H1 (cell line): Measurements from ENCODE around the gene ANK3. TPM values are rescaled to one million over a fixed set of nuclear protein-coding genes. Genes with fewer than 3 reads are reported as not detected.

ENCODE experiments used
- CTCF ChIA-PET: fragments of 300-600 bp; sonication (Branson Sonifier 250); formaldehyde crosslinking; loops from one replicate; lab custom pipeline; 2021; ENCODE audit not compliant: partially characterized antibody; lab: Charles Lee
- POLR2A ChIA-PET: fragments of 300-600 bp; sonication (Branson Sonifier 250); formaldehyde crosslinking; loops from one replicate; lab custom pipeline; 2021; ENCODE audit warnings: inconsistent platforms; ENCODE audit not compliant: partially characterized antibody; lab: Charles Lee
- DNase-seq, 2 experiments: peaks; one replicate each; pipeline versions ENCODE4 v3.0.0 to v3.0.0-alpha.2; 2010 to 2022; ENCODE audit warnings: low spot score in 2 of 2, low read depth in 1 of 2, mixed read lengths in 1 of 2
- FAIRE-seq: peaks from 2 replicates; lab custom pipeline; 2011; peaks lifted over from hg19 to GRCh38; lab: Jason Lieb, UNC
- H2AFZ ChIP-seq: 2 replicates; pipeline ENCODE4 v1.8.1; 2012; ENCODE audit warnings: low read length, inconsistent platforms
- H2AK5ac ChIP-seq: 2 replicates; pipeline ENCODE4 v1.6.1; 2013; ENCODE audit warnings: low read depth, low read length
- H2BK120ac ChIP-seq: replicated peaks from 2 replicates; pipeline ENCODE3; 2013; ENCODE audit warnings: low read depth, low read length, inconsistent platforms
- H2BK12ac ChIP-seq: 2 replicates; pipeline ENCODE4 v1.6.1; 2013; ENCODE audit warnings: low read depth, low read length
- H2BK15ac ChIP-seq: 2 replicates; pipeline ENCODE4 v1.6.1; 2013; ENCODE audit warnings: low read length
- H2BK20ac ChIP-seq: 2 replicates; pipeline ENCODE4 v1.6.1; 2013; ENCODE audit warnings: low read length
- H2BK5ac ChIP-seq: 2 replicates; pipeline ENCODE4 v1.6.1; 2013; ENCODE audit warnings: low read depth, low read length
- H3K14ac ChIP-seq: 2 replicates; pipeline ENCODE4 v1.6.1; 2013; ENCODE audit warnings: inconsistent platforms; ENCODE audit not compliant: insufficient read length
- H3K18ac ChIP-seq: 2 replicates; pipeline ENCODE4 v1.6.1; 2013; ENCODE audit warnings: low read length; ENCODE audit errors: extremely low read depth
- H3K23ac ChIP-seq: 2 replicates; pipeline ENCODE4 v1.6.1; 2013; ENCODE audit warnings: inconsistent platforms; ENCODE audit not compliant: insufficient read length
- H3K23me2 ChIP-seq: 2 replicates; pipeline ENCODE4 v1.6.1; 2013; ENCODE audit warnings: low read depth, low read length
- H3K27ac ChIP-seq: 2 replicates; pipeline ENCODE4 v1.6.1; 2011; ENCODE audit warnings: low read depth, low read length, inconsistent platforms
- H3K27me3 ChIP-seq, 4 experiments: replicated peaks in 1 of 4; 1 replicate in 1 of 4; 2 replicates in 3 of 4; pipeline versions ENCODE4 v1.6.1 to v1.8.1; 2011 to 2013; ENCODE audit warnings: low read length in 3 of 4, mild to moderate bottlenecking in 3 of 4, inconsistent platforms in 2 of 4, mixed read lengths in 2 of 4, moderate library complexity in 1 of 4; ENCODE audit not compliant: control insufficient read depth in 3 of 4, insufficient read depth in 3 of 4; ENCODE audit errors: extremely low read depth in 1 of 4
- H3K36me3 ChIP-seq, 4 experiments: 2 replicates each; pipeline versions ENCODE4 v1.6.1 to v1.8.1; 2011 to 2013; ENCODE audit warnings: mild to moderate bottlenecking in 4 of 4, low read length in 3 of 4, moderate library complexity in 2 of 4, control low read depth in 1 of 4, inconsistent platforms in 1 of 4; ENCODE audit not compliant: insufficient read depth in 4 of 4, control insufficient read depth in 2 of 4
- H3K4ac ChIP-seq: replicated peaks from 2 replicates; pipeline ENCODE3; 2013; ENCODE audit warnings: low read length, low read depth, mixed read lengths, inconsistent platforms; ENCODE audit not compliant: insufficient read length
- H3K4me1 ChIP-seq, 4 experiments: replicated peaks in 1 of 4; 1 replicate in 1 of 4; 2 replicates in 3 of 4; pipeline versions ENCODE4 v1.6.1 to v1.8.1; 2011 to 2013; ENCODE audit warnings: low read length in 3 of 4, inconsistent platforms in 2 of 4, mixed read lengths in 1 of 4; ENCODE audit not compliant: insufficient read depth in 4 of 4, control insufficient read depth in 3 of 4
- H3K4me2 ChIP-seq, 2 experiments: 2 replicates each; pipeline versions ENCODE4 v1.6.1 to v1.8.1; 2011 to 2013; ENCODE audit warnings: low read depth in 2 of 2, low read length in 2 of 2, control low read depth in 1 of 2, inconsistent platforms in 1 of 2, mild to moderate bottlenecking in 1 of 2; ENCODE audit not compliant: insufficient read depth in 1 of 2
- H3K4me3 ChIP-seq, 4 experiments: fragments of 200-600, 300-600 bp in 1 of 4; sonication (generic), shearing (Covaris generic), sonication (Bioruptor Twin) in 1 of 4; 2 replicates each; pipeline versions ENCODE4 v1.5.1 to v1.8.1; 2011 to 2016; ENCODE audit warnings: low read length in 4 of 4, low read depth in 3 of 4, control low read depth in 2 of 4, inconsistent platforms in 2 of 4, mild to moderate bottlenecking in 2 of 4, mixed read lengths in 1 of 4, moderate library complexity in 1 of 4; ENCODE audit not compliant: insufficient read depth in 2 of 4; ENCODE audit errors: extremely low read depth in 1 of 4
- H3K56ac ChIP-seq: replicated peaks from 2 replicates; pipeline ENCODE3; 2013; ENCODE audit warnings: low read depth, mild to moderate bottlenecking, mixed read lengths, low read length, inconsistent platforms; ENCODE audit not compliant: insufficient read length
- H3K79me1 ChIP-seq: 2 replicates; pipeline ENCODE4 v1.6.1; 2013; ENCODE audit warnings: low read depth, low read length, control low read depth
- H3K79me2 ChIP-seq, 2 experiments: 2 replicates each; pipeline versions ENCODE4 v1.6.1 to v1.8.1; 2012 to 2013; ENCODE audit warnings: low read length in 2 of 2, mild to moderate bottlenecking in 2 of 2, inconsistent platforms in 1 of 2; ENCODE audit not compliant: insufficient read depth in 2 of 2, control insufficient read depth in 1 of 2
- H3K9ac ChIP-seq, 4 experiments: replicated peaks in 1 of 4; 1 replicate in 1 of 4; 2 replicates in 3 of 4; pipeline versions ENCODE4 v1.6.1 to v1.8.1; 2011 to 2013; ENCODE audit warnings: low read depth in 3 of 4, low read length in 3 of 4, control low read depth in 2 of 4, mild to moderate bottlenecking in 2 of 4, moderate library complexity in 2 of 4, inconsistent platforms in 1 of 4; ENCODE audit errors: extremely low read depth in 1 of 4
- H3K9me3 ChIP-seq, 2 experiments: 2 replicates each; pipeline versions ENCODE4 v1.6.1 to v1.8.1; 2012 to 2013; ENCODE audit warnings: mild to moderate bottlenecking in 2 of 2, moderate library complexity in 2 of 2, control low read depth in 1 of 2, inconsistent platforms in 1 of 2, low read depth in 1 of 2, low read length in 1 of 2, mixed read lengths in 1 of 2; ENCODE audit not compliant: insufficient read depth in 2 of 2
- H4K20me1 ChIP-seq, 2 experiments: replicated peaks in 1 of 2; 2 replicates each; pipeline versions ENCODE3 to v1.8.1; 2011 to 2013; ENCODE audit warnings: inconsistent platforms in 2 of 2, low read length in 2 of 2, mild to moderate bottlenecking in 1 of 2; ENCODE audit not compliant: insufficient read depth in 2 of 2, control insufficient read depth in 1 of 2
- H4K5ac ChIP-seq: 2 replicates; pipeline ENCODE4 v1.6.1; 2013; ENCODE audit warnings: low read length, low read depth, mixed read lengths, inconsistent platforms; ENCODE audit not compliant: insufficient read length
- H4K8ac ChIP-seq: 2 replicates; pipeline ENCODE4 v1.8.0; 2013; ENCODE audit warnings: mild to moderate bottlenecking, moderate library complexity, low read length, inconsistent platforms; ENCODE audit not compliant: insufficient read depth; ENCODE audit errors: extremely low read depth
- H4K91ac ChIP-seq: replicated peaks from 2 replicates; pipeline ENCODE3; 2013; ENCODE audit warnings: low read length, mixed read lengths, inconsistent platforms; ENCODE audit not compliant: insufficient read length
- BRCA1 ChIP-seq: IDR thresholded peaks from 2 replicates; pipeline ENCODE4 v1.6.1; 2012; ENCODE audit warnings: low read depth, low read length, improper control_type of control experiment
- CBX8 ChIP-seq: fragments of 300-800, 300-1000 bp; sonication (generic); IDR thresholded peaks from 2 replicates; pipeline ENCODE4 v1.7.1; 2016; ENCODE audit warnings: low read depth, low read length, borderline replicate concordance
- CEBPB ChIP-seq: IDR thresholded peaks from 2 replicates; pipeline ENCODE4 v1.6.1; 2012; ENCODE audit warnings: low read depth, low read length
- CHD1 ChIP-seq: IDR thresholded peaks from 2 replicates; pipeline ENCODE4 v1.6.1; 2012; ENCODE audit warnings: low read depth, low read length, improper control_type of control experiment
- EGR1 ChIP-seq: IDR thresholded peaks from 2 replicates; pipeline ENCODE4 v1.6.1; 2011; ENCODE audit warnings: low read depth, low read length, borderline replicate concordance
- FOSL1 ChIP-seq: IDR thresholded peaks from 2 replicates; pipeline ENCODE4 v1.6.1; 2011; ENCODE audit warnings: mild to moderate bottlenecking, low read depth, low read length, moderate library complexity; ENCODE audit not compliant: insufficient read depth
- JUND ChIP-seq: IDR thresholded peaks from 2 replicates; pipeline ENCODE4 v1.6.1; 2011; ENCODE audit warnings: mild to moderate bottlenecking, improper control_type of control experiment, low read length
- KDM5A ChIP-seq: fragments of 200-600 bp; IDR thresholded peaks from 2 replicates; pipeline ENCODE4 v1.7.1; 2012; ENCODE audit warnings: mild to moderate bottlenecking, low read length, inconsistent platforms, mixed read lengths
- POLR2A ChIP-seq, 2 experiments: IDR thresholded peaks; 1 replicate in 1 of 2; 2 replicates in 1 of 2; pipeline ENCODE4 v1.6.1; 2011; ENCODE audit warnings: low read depth in 2 of 2, low read length in 2 of 2, mild to moderate bottlenecking in 2 of 2; ENCODE audit errors: control extremely low read depth in 1 of 2
- RBBP5 ChIP-seq: IDR thresholded peaks from 2 replicates; pipeline ENCODE4 v1.7.1; 2012; ENCODE audit warnings: low read depth, mild to moderate bottlenecking, inconsistent platforms, low read length, moderate library complexity, borderline replicate concordance
- SAP30 ChIP-seq: fragments of 300-600 bp; sonication (generic); IDR thresholded peaks from 2 replicates; pipeline ENCODE4 v1.7.1; 2012; ENCODE audit warnings: low read length, moderate library complexity, mild to moderate bottlenecking, inconsistent platforms; ENCODE audit not compliant: insufficient read depth, insufficient replicate concordance
- SIX5 ChIP-seq: IDR thresholded peaks from 2 replicates; pipeline ENCODE4 v1.6.1; 2011; ENCODE audit warnings: mild to moderate bottlenecking, low read depth, low read length
- SP4 ChIP-seq: IDR thresholded peaks from 2 replicates; pipeline ENCODE4 v1.6.1; 2012; ENCODE audit warnings: low read length, inconsistent platforms
- SRF ChIP-seq: IDR thresholded peaks from 2 replicates; pipeline ENCODE4 v1.6.1; 2011; ENCODE audit warnings: mild to moderate bottlenecking, low read depth, low read length, moderate library complexity
- polyA plus RNA-seq, 7 experiments: library from polyadenylated mRNA; depleted of rRNA in 3 of 7; stranded (reverse) in 5 of 7; unstranded in 2 of 7; fragments of >200 nt in 5 of 7; fragments of 200-250 nt in 2 of 7; gene quantifications; 1 replicate in 5 of 7; 2 replicates in 1 of 7; 4 replicates in 1 of 7; pipeline versions ENCODE4 v1.2.1 to v1.2.3, GENCODE V29; 2011 to 2013; ENCODE audit warnings: missing spikeins in 2 of 7, mixed read lengths in 2 of 7
- total RNA-seq: library from RNA; stranded (reverse); fragmentation: NEBNext Ultra II Directional; extraction: Animal tissue kit (Norgen Biotek cat#: 25700); gene quantifications from 2 replicates; pipeline ENCODE4 v1.2.1, GENCODE V29; 2021

ANK3 gene
- total and polyA plus RNA-seq, 2 of the 8 experiments (the other 6 are each of a cell fraction or from before 2014, with no cell fraction given): 18.1 to 67.9 TPM

GRCh38 chr10:60163786-60164185, 225.9 kb downstream of the ANK3 start:
- Histone ChIP-seq H3K14ac (no peak overlapping the region), H2AFZ (no peak overlapping the region), H3K9me3 (no peaks in the 10 kb centered on the region), H4K8ac (no peak overlapping the region), H3K27me3 (peaks cover 0 to 1% (median 0%) of the 10 kb centered on the region in 4 experiments; a peak in 1 of 7 replicates), H3K79me2 (no peaks in the 10 kb centered on the region), H3K4me1 (no peaks in the 10 kb centered on the region; a peak in 1 of 7 replicates), H3K27ac (no peak overlapping the region), H2BK120ac (no peak overlapping the region), H3K23ac (no peak overlapping the region), H2BK5ac (no peak overlapping the region), H3K56ac (no peak overlapping the region), H3K79me1 (no peaks in the 10 kb centered on the region), H2BK15ac (no peak overlapping the region), H4K5ac (no peak overlapping the region), H2BK20ac (no peak overlapping the region), H3K18ac (no peak overlapping the region), H3K4me2 (no peak overlapping the region), H4K91ac (no peak overlapping the region), H2AK5ac (no peak overlapping the region), H4K20me1 (no peaks in the 10 kb centered on the region), H3K23me2 (no peaks in the 10 kb centered on the region), H3K4me3 (no peak overlapping the region), H3K36me3 (no peaks in the 10 kb centered on the region), H3K9ac (no peak overlapping the region), H3K4ac (no peak overlapping the region), H2BK12ac (no peak overlapping the region)
- ChIA-PET POLR2A (no interaction called here), CTCF (interaction anchor here (0.6 to 0.8 kb wide), 2 partner anchors 49 to 74 kb away, joined by 3 read pairs; no protein-coding TSS in a partner anchor)
- DNase-seq (no peak), FAIRE-seq (no peak)
- TF ChIP-seq FOSL1: no peak
- TF ChIP-seq KDM5A: no peak
- TF ChIP-seq CEBPB: no peak
- no peak for TF ChIP-seq SIX5
- no peak for TF ChIP-seq BRCA1
- TF ChIP-seq SP4: no peak
- no peak for TF ChIP-seq CHD1
- no peak for TF ChIP-seq POLR2A (IDR thresholded peaks at IDR 0.05; ENCODE audit: control extremely low read depth in 1 of 2, low read depth in 2 of 2, low read length in 2 of 2)
- TF ChIP-seq JUND: no peak
- no peak for TF ChIP-seq CBX8
- TF ChIP-seq SAP30: no peak
- no peak for TF ChIP-seq RBBP5
- no peak for TF ChIP-seq EGR1
- TF ChIP-seq SRF: no peak
